Midbrain (tissue), 1 donor: ENCODE measurements around the gene PILRB.
"Not testable (repeated sequence)": the region's sequence is repeated elsewhere in the genome, so short reads cannot be mapped to it uniquely, and the experiment has no call there.

ENCODE experiments used
- DNase-seq: peaks from one replicate; lab custom pipeline; 2025; lab: John Stamatoyannopoulos, UW

The PILRB gene

GRCh38 chr7:100376066-100376465, 18.1 kb downstream of the PILRB start:
- no peak for DNase-seq

DNA sequence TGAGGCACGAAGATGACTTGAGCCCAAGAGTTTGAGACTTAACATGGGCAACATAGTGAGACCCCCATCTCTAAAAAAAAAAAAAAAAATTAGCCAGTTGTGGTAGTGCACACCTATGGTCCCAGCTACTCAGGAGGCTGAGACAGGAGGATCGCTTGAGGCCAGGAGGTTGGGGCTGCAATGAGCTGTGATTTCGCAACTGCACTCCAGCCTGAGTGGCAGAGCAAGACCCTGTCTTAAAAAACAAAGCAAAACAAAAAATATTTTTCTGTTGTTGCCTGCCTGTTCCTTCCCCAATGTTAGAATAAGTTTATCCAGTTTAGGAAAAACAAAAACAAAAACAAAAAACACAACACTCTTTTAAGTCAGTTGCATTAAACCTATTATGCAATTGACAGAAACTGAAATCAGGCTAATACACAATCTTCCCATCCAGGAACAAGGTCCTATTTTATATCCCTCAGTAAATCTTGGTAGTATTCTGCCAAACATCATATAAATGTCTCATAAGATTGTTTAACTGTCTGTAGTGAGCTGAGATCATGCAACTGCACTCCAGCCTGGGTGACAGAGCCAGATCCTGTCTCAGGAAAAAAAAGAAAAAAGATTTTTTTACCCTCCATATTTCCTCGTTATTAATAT, 20.3 kb downstream of the PILRB start:
- DNase-seq: no peak

GRCh38 chr7:100380196-100380595, 22.3 kb downstream of the PILRB start:
- no peak for DNase-seq

- DNase-seq: not testable (repeated sequence)
These were observed 23.8 kb downstream of the PILRB start for GRCh38 chr7:100381531-100382233.

GRCh38 chr7:100382234-100382853, 24.4 kb downstream of the PILRB start:
- DNase-seq: peak; percentile 6

DNA sequence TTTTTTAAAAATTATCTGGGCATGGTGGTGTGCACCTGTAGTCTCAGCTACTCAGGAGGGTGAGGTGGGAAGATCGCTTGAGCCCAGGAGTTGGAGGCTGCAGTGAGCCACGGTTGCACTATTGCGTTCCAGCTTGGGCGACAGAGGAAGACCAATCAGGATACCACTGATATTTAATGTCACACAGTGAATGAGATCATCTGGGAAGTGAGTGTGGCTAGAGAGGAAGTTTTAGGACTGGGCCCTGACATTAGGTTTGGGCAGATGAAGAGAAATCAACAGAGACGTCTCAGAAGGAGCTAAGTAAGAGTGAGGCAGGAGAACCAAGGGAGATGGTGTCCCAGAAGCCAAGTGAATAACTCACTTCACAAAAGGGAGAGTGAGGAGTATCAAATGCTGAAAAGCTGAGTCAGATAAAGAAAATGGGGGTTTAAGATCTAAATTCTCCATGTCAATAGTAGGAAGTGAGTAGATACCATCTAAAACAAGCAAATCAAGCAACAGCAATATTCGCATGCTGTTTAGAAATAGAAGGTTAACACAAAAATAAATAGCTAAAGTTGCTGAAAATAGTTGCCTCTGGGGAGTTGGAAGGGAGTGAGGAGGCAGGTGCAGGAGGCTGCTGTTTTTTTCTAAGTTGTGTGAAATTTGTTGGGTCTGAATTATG, 26.8 kb downstream of the PILRB start:
- DNase-seq: no peak

- no peak for DNase-seq
These were observed 29.0 kb downstream of the PILRB start for GRCh38 chr7:100386940-100387339.

GRCh38 chr7:100387695-100388094, 29.8 kb downstream of the PILRB start:
- no peak for DNase-seq

GRCh38 chr7:100389437-100390088, 31.6 kb downstream of the PILRB start:
- DNase-seq: no peak

GRCh38 chr7:100390286-100391009, 32.5 kb downstream of the PILRB start:
- no peak for DNase-seq

- DNase-seq: no peak
These were observed 35.5 kb downstream of the PILRB start for GRCh38 chr7:100393233-100393905.

GRCh38 chr7:100394077-100394476, 36.2 kb downstream of the PILRB start:
- no peak for DNase-seq

GRCh38 chr7:100396421-100396982, 38.6 kb downstream of the PILRB start:
- peak; percentile 4 for DNase-seq

DNA sequence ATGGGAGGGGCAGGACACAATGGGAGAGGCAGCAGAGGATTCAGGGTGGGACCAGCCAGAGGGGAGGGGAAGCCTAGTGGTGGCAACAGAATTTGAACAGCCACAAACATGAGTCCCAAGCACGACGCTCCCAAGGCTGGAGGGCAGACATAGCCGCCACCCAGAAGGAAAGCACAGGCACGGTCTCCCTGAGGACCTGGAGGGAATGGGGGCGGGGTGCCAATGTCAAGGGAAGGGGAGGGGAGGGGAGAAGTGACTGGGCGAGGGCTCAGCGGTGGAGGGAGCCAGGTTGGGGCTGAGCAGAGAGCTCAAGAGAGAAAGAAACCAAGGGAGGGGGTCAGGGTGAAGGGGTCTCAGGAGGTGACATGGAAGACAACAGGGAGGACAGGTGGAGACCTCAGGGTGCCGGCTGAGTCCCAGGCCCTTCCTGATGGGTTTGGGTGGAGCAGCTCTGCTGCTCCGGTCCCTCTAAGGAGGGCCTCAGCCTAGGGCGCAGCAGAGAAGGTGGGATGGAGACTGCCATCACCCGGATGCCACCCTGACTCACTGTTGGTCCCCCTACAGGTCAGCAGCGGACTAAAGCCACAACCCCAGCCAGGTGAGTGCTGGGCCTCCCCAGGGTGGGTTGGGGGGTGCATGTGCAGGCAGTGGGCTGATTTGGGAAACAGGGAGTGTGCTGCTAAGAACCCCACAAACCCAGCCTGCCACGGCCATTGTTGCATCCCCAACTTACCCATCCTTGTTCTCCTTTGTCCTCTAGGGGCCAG, 39.6 kb downstream of the PILRB start:
- DNase-seq: no peak

DNA sequence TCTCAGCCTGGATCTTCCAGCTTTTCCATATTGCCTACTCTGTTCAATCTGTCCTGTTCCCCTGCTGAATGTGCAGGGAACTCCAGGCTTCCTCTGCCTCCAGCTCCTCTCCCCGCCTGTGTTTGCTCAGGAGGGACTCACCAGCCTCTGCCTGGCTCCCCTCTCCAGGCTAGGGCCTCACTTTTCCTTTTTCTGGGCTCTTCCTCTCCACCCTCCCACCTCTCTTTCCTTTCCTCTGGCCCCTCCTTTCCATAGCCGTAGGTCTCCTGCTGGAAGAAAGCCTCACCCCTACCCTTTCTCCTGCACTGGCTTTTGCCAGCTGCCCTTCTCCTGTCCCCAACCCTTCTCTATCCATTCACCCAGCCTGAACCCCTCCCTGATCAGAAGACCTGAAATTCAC, 40.3 kb downstream of the PILRB start:
- no peak for DNase-seq

DNA sequence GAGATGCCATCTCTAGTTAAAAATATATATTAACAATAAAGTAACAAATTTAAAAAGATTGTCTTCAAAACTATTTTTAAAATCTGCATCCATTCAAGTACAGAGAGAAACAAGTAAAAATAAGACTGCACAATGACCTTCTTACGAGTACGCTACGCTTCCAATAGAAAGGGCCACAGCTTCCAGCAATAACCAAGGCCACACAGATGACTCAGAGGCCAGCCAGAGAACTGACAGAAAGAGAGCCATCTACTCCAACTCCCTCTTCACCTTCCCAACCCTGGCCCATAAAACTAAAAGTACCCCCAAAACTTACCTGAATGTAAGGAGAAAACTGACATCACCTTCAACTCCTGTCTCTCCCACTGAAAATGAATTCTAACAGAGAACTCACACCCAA, 42.1 kb downstream of the PILRB start:
- DNase-seq: no peak

DNA sequence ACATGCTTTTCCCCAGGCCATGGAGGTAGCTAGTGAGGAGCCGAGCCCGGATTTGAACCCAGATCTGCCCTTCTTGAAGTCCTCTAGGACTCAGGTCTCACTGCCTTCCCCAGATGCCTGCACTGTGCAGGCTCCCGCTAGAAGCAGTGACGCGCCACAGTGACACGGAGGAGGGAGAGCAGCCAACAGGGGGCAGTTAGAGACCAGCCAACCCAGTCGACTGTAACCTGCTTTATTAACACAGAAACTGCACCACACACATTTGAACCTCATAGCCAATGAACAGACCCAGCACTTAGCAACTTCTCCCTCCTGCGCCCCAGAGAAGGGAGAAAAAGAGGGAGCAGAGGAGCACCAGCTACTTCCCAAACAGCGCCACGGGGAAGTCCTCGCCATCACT, 42.7 kb downstream of the PILRB start:
- DNase-seq: no peak

- DNase-seq: no peak
These were observed 43.9 kb downstream of the PILRB start for GRCh38 chr7:100401811-100402210.

DNA sequence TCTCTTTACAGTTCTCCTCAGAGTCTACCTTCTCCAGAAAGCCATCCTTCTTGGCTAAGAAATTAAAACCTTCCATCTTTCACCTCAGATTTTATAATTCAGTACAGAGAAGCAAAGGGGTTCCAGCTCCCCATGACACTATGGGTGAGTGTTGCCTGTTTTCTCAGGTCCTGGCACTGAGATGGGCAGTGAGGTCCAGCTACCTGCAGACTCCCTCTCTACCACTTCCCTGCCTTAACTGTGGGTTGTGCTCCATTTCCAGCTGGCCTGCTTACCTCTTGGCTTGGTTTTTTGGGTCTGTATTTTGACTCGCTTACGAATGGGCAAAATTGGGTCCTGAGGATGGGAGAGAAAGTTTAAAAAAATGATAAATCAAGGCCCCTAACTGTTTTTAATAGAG, 44.3 kb downstream of the PILRB start:
- no peak for DNase-seq

- no peak for DNase-seq
These were observed 48.9 kb downstream of the PILRB start for GRCh38 chr7:100406767-100407166.
